ENCODE data around the gene PTPRT. TPM values are rescaled to one million over a fixed set of nuclear protein-coding genes. Genes with fewer than 3 reads are reported as not detected.

Gene PTPRT
- total RNA-seq, 1 experiment from 2014 or later, result not detected

GRCh38 chr20:42635699-42636411, 553.9 kb downstream of the PTPRT start:
- no peak for DNase-seq (ENCODE audit: low read depth)

GRCh38 chr20:42634156-42634555, 555.5 kb downstream of the PTPRT start:
- DNase-seq (ENCODE audit: low read depth), result no peak

DNA sequence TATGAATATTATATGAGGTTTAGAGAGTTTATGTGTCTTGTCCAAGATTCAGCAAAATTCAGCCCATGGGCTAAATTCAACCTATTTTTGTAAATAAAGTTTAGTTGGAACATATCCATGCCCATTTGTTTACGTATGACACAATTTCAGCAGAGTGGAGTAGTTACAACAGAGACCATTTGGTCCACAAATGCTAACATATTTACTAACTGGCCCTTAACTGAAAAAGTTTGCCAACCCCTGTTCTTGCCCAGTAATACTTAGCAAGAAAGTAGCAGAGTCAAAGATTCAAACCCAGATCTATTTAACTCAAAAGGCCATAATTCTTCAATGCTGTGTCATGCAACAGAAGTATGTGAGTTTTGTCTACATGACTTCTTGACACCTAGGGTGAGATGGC, 561.0 kb downstream of the PTPRT start:
- DNase-seq (ENCODE audit: low read depth), result no peak

DNA sequence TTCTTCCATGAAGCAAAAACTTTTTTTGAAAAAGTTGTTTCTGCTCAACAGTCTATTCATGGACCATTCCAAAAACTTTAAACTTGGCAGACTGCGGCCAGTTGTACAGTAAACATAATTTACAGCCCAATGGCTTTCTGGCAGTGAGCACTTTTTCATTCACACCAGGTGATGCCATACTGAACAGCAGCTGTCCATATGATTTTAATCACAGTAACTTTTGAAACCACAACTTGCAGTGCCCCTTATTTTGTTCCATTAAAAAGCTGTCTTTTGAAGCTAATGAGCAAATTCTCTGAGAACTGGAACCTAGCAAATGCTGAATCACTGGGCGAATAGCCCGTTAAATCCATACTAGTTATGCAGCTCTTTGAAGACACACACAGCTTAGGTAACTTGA, 576.6 kb downstream of the PTPRT start:
- no peak for DNase-seq (ENCODE audit: low read depth)

DNA sequence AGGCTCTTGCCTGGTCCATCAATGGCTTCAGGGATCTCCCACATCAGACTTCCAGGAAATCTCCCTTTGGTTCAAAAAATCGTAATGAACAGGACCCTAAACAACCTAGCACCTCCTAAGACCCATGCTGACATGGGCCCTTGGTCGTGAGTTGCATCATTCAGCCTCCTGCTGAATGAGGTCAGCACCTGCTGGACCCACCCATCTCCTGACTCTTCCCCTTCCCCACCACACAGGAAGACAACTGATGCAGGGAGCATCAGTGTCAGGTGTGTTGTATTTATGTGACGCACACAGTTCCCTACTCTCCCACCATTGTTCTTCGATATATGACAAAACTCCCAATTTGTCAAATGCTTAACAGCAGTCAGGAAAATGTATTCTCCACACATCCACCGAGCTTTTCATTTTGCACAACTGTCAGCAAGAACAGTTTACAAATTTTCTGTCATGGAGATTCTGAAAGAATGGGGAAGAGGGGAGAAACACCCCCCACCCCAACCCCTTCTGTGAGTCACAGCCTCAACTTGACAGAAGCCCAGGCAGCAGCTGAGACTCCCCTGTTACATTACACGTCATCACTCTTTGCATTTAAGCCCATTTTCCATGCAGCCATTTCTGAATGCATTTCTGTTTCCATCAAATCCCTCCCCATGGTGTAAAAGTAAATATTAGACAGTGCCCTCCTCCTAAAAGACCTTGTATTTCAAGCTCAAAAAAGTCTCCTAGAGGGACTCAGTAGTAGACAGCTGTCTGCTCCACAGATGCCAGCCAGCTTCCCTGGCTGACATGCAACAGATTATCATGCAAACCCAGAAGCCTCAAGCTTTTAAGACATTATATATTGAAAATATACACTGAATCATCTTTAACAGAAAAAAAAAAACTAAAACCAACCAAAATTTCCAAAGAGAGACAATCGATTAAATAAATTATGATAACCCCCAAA, 577.5 kb downstream of the PTPRT start:
- no peak for DNase-seq (ENCODE audit: low read depth)

DNA sequence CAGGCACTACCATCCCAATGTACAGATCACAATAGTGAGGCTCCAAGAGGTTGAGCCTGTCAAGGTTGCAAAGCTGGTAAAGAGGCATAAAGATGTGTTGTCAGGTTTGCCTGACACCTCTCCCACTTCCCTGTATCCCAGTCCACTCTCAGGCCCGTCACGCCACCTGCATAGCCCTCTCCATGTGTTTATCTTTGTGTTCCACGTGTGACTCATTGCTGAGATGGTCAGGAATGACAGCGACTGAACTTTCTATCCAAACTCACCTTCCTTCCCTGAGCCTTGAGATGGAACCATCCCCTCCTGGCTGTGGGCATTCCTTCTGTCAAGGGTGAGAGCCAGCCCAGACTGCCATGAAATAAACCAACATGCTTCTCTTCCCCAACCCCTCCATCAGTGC, 578.3 kb downstream of the PTPRT start:
- DNase-seq (ENCODE audit: low read depth), result no peak

- DNase-seq (ENCODE audit: low read depth), result no peak
These were observed 579.6 kb downstream of the PTPRT start for GRCh38 chr20:42610070-42610469.

DNA sequence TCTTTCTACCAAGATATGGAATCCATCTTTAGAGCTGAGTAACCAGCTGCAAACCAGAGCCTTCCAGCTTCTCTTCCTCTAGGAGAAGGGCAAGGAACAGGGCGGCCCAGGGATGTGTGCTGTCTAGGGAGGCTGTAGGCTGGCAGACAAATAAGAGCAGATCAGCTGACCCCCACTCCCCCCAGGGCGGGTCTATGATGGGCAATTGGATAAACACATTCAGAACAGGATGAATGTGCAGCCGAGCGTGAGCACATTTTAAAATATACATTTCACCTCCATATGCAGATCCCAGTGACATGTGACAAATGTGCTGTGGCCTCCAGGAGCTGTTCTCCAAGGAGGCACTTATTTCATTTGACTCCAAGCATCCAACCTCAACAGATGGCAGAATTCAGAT, 580.1 kb downstream of the PTPRT start:
- DNase-seq (ENCODE audit: low read depth), result no peak

- no peak for DNase-seq (ENCODE audit: low read depth)
These were observed 584.4 kb downstream of the PTPRT start for GRCh38 chr20:42604998-42605956.

GRCh38 chr20:42603655-42604054, 586.1 kb downstream of the PTPRT start:
- DNase-seq (ENCODE audit: low read depth), result no peak

- DNase-seq (ENCODE audit: low read depth), result no peak
These were observed 591.1 kb downstream of the PTPRT start for GRCh38 chr20:42598581-42598980.

DNA sequence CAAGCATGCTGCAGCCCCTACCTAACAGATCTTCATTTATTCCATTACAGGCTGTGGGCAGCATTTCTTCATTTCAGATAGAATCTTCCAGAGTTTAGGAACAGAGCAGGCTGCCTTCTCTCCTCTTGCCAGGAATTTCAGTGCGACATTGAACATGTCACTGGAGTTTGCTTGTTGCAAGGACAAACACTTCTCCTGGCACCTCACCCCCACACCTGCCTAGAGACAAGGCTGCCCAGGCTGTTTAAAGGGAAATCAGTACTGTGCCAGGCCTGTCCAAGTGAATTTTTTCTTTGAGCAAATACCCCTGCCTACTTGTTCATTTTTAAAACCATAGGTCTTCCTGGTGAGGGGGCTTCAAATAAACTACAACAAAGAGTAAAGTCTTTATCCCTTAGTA, 594.1 kb downstream of the PTPRT start:
- no peak for DNase-seq (ENCODE audit: low read depth)

DNA sequence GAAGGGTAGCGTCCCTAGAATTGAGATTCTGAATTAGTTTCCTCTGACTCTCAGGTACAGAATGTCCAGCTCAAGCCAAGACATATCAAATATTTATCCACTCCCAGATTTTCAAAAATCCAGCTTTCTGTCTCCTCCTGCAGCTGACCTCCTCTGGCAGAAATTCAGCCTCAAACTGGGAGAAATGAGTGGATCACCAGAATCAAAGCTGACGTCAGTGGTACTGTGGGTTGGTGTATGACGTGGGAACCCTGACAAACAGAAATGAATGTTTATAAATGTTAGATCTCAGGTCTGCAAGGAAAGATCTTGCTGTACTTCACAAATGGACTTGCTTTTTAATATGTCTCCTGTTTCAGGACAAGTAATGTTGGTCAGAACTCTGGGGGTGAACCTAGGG, 595.0 kb downstream of the PTPRT start:
- DNase-seq (ENCODE audit: low read depth), result no peak

DNA sequence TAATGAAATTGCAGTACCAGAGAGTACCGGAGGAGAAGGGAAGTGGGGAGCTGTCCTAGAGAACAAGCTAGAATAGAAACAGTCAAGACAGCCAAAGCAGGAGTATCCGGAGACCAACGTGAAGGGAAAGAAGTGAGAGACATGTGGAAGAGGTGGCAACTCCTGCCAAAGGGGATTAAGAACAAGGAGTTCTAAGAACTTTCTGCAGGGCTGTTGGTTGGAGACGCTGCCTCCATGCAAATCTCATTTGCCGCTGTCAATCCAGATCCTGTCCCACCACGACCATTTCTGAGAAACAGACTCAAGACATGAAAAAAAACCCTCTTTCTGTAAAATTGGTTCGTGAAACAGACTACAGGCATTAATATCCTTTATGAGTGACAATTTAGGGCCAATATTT, 595.7 kb downstream of the PTPRT start:
- no peak for DNase-seq (ENCODE audit: low read depth)

GRCh38 chr20:42589976-42590639, 599.6 kb downstream of the PTPRT start:
- DNase-seq (ENCODE audit: low read depth), result no peak

DNA sequence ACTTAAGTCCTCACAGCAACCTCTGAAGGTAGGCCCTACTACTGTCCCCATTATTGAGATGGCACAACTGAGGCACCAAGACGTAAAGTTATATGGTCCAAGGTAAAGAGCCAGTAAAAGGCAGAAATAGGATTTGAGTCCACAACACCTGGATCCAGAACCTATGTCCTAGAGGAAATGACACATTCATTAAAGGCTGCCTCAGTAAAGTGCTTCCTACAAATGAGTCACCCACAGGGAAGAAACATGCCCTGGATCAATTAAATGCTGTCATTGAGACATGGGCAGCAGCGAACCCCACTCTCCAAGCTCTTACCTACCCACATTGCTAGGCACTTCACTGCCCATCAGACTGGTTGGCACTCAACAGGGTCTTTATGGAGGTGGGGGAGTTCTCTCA, 600.9 kb downstream of the PTPRT start:
- DNase-seq (ENCODE audit: low read depth), result no peak

DNA sequence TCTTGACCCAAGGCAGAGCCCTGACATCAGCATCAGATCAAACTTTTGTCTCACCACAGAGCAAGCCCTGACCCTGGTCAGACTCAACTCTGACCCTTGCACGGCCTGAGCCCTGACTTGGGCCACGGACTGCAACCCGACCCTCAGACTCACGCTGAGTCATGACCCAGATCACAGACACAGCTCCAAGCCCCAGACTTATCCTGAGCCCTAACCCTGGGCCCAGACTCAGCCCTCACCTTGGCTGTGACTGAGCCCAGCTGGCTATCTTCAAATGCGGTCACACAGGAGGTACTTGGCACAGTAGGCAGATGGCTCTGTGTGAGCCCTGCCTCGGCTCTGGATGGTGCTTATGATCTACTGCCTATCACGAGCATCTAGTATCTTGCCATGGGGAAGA, 602.3 kb downstream of the PTPRT start:
- no peak for DNase-seq (ENCODE audit: low read depth)

DNA sequence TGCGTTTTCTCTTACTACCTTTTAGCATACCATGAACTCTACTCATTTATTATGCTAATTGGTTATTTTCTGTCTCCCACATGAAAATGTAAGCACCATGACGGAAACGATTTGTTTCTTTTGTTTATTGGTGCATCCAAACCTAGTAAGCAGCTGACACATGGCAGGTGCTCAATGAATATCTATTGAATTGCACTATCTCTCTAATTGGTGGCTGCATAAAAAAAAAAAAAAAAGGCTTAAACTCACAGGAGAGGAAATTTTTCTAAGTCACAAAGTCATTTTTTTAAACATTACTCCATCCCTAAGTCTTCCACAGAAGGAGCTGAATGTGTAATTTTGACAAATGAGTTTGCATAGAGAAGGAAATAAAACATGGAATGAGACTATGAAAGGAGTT, 608.4 kb downstream of the PTPRT start:
- no peak for DNase-seq (ENCODE audit: low read depth)

DNA sequence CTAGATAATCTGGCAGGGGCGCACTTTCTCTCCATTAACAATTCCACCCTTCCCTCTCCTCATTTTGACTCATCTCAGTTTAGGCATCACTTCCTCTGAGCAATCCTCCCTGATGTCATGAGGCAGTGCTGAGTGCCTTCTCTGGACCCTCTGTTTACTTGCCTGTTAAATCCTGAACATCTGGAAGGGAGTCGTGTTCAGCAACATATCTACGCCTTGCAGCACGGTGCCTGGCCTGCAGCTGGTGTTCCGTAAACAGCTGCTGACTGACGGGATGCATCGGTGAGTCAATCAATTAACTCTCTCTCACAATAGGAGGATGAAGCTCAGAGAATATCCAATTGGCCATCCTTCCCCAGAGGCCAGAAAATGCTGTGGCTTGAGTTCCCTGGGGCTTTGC, 613.5 kb downstream of the PTPRT start:
- no peak for DNase-seq (ENCODE audit: low read depth)

- no peak for DNase-seq (ENCODE audit: low read depth)
These were observed 617.2 kb downstream of the PTPRT start for GRCh38 chr20:42572320-42573016.

DNA sequence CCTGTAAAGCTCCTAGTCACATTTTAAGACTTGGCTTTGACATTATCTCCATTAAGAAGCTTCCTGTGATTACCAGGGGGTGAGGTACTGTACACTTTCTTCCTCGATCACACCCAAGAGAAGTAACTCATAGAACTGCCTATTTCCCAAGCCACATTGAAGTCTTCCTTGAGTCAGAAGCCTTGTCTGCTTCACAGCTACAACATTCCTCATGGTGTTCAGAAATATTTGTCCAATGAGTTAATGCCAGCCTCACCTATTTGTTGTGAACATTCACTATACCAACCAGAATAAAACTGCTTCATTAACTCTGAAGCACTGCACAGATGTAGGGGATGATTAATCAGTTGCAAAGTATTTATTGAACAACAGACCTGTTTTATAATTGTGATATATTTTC, 622.3 kb downstream of the PTPRT start:
- no peak for DNase-seq (ENCODE audit: low read depth)

Data from LHCN-M2 (cell line).